NCI-H69 (cell line): ENCODE results near the gene TBC1D2.
A peak's percentile ranks its signal among the peaks of the same experiment; 100 is the strongest.

Source experiments
- DNase-seq: peaks from one replicate; lab custom pipeline; 2025; lab: John Stamatoyannopoulos, UW

Gene TBC1D2

GRCh38 chr9:98171176-98171925 lies 84.1 kb downstream of the TBC1D2 start:
- peak; percentile 45 for DNase-seq

GRCh38 chr9:98168941-98169488 lies 86.4 kb downstream of the TBC1D2 start:
- DNase-seq = peak; percentile 91

DNA sequence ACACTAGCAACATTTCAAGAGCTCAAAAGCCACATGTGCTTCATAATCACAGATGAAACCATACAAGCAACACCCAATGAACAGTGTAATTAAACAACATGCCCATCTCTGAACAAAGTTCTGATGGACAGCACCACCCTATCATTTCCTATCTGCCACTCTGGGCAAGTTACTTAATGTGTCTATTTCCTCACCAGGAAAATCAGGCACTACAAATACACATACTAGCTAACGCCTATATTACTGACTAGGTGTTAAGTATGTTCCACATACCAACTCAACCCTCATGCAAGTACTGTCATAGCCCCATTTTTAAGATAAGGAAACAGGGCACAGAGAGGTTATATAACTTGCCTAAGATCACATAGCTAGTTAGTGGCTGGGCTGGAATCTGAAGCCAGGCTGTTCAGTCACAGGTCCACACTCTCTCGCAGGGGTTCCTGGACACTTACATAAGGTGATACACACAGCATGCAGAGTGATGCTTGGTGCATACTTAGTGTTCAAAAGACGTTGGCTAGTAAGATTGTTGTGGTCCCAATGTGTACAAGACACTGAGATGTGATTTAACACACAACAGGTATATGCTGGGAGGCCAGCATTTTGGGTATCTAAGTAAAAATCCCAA lies 87.2 kb downstream of the TBC1D2 start:
- peak; percentile 33 for DNase-seq

DNA sequence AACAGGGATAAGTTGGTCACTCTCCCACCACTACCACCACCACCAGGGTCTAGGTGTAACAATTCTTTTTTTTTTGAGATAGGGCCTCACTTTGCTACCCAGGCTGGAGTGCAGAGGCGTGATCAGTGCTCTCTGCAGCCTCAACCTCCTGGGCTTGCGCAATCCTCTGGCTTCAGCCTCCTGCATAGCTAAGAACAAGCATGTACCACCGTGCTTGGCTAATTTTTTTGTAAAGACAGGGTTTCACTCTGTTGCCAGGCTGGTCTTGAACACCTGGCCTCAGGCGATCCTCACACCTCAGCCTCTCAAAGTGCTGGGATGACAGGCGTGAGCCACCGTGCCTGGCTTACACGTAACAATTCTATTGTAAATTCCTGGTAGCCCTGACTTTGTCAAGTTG lies 90.5 kb downstream of the TBC1D2 start:
- no peak for DNase-seq

DNA sequence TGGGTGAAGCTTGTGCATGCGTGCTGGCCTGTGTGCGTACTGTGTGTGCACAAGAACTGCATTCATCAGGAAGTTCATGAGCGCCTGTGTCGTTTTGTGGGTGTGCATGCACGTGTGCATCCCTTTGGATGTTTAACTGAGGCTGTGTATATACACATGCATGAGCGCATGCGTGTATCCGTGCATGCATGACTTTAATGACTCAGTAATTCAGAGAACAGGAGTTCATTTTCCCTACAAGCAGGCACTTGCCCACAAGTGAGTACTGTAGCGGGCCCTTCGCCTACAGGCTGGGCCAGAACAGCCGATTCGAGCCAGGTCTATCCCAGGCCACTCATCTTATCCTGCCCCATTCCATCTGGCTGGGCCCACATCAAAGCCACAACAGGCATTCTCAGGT lies 92.8 kb downstream of the TBC1D2 start:
- no peak for DNase-seq

GRCh38 chr9:98161851-98162250 lies 93.6 kb downstream of the TBC1D2 start:
- DNase-seq = no peak

- DNase-seq = no peak
Measured at GRCh38 chr9:98159790-98160189, 95.7 kb downstream of the TBC1D2 start.

DNA sequence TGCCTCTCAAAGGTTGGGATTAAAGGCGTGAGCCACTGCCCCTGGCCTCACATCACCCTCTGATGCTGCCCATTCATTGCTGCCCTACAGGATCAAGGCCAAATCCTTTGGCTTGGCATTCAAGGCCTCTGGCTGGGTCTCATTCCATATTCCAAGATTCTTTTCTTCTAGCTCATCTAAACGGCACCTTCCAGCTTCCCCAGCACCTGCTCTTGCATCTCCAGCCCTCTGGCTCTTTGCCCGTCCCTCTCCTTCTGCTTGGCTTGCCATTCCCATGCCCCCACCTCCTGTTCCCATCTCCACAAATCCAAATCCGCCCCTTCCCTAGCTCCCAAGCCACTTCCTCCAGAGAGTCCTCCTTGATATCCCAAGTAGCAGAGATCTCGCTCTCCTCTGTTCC lies 96.1 kb downstream of the TBC1D2 start:
- no peak for DNase-seq

- DNase-seq = peak; percentile 96
Measured at GRCh38 chr9:98158071-98158831, 97.2 kb downstream of the TBC1D2 start.

- no peak for DNase-seq
Measured at GRCh38 chr9:98157372-98157771, 98.1 kb downstream of the TBC1D2 start.

- peak; percentile 24 for DNase-seq
Measured at GRCh38 chr9:98154678-98155077, 100.8 kb downstream of the TBC1D2 start.

- no peak for DNase-seq
Measured at GRCh38 chr9:98152526-98152925, 102.9 kb downstream of the TBC1D2 start.

DNA sequence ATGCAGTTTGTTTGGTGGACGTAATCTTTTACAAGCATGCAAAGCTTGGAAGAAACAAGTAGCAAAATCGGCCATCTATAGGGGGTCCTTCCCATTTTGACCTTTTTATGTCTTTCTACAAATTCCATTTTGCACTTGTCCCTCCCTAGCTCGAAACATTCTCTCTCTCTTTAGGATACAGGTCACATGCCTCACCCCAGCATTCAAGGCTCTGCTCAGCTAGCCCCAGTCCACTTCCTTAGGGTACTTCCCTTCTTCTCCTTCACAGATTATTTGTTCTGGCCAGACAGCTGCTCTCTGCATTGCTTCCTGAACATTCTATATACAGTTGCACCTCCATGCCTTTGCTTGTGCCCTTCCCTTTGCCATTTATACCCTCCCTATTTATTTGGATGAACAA lies 104.7 kb downstream of the TBC1D2 start:
- peak; percentile 30 for DNase-seq

DNA sequence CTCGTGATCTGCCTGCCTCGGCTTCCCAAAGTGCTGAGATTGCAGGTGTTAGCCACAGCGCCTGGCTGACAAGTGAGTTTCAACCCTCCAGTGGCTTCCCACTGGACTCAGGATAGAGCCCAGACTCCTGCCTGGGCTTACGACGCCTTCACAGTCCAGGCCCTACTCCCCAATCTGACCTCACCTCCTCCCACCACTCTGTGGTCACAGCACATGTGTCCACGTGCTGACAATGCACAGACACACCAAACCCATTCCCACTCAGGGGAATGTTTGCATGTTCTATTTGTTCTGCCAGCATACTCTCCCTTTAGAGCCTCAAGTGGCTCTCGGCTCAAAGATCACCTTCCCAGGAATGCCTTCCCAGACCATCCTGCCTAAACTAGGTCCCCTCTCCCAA lies 105.3 kb downstream of the TBC1D2 start:
- DNase-seq = peak; percentile 26

DNA sequence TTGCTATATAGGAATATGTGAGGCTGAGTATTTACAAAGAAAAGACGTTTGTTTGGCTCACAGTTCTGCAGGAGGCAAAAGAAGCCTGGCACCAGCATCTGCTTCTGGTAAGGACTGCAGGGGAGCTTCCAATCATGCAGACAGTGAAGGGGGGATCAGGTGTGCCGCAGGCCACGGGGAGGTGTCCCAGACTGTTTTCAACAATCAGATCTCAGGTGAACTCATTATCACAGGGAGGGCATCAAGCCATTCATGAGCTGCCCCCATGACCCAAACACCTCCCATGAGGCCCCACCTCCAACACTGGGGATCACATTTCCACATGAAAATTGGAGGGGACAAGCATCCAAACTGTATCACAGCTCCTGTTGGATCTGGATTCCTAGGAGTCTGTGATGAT lies 106.0 kb downstream of the TBC1D2 start:
- DNase-seq = peak; percentile 80
